Coronary artery (tissue), 2 donors: ENCODE results near the gene RNF167.

Experiments
- DNase-seq: peaks from one replicate; pipeline ENCODE4 v3.0.0-alpha.2; 2017; ENCODE audit warnings: low spot score
- H3K27ac ChIP-seq, 2 donors: fragments of 200-600 bp; sonication (generic); one replicate each; pipeline ENCODE4 v1.5.1; 2016 to 2019
- H3K4me3 ChIP-seq: fragments of 200-600 bp; sonication (generic); 2 replicates; pipeline ENCODE4 v1.5.1; 2016; ENCODE audit warnings: mild to moderate bottlenecking, moderate library complexity
- CTCF ChIP-seq: fragments of 200-600 bp; sonication (generic); IDR thresholded peaks from one replicate; pipeline ENCODE4 v1.5.1; 2019; ENCODE audit warnings: antibody characterized with exemption

Gene RNF167

GRCh38 chr17:4973256-4974114 is 33.4 kb downstream of the RNF167 start:
- Histone ChIP-seq H3K27ac (peak overlapping the region; percentile 36 to 50), H3K4me3 (no peak overlapping the region)
- TF ChIP-seq CTCF: no peak
- DNase-seq: no peak

- Histone ChIP-seq H3K27ac (peak overlapping the region; percentile 47 to 50), H3K4me3 (no peak overlapping the region)
- no peak for DNase-seq
- no peak for TF ChIP-seq CTCF
These were observed 34.1 kb downstream of the RNF167 start for GRCh38 chr17:4974115-4974670.

DNA sequence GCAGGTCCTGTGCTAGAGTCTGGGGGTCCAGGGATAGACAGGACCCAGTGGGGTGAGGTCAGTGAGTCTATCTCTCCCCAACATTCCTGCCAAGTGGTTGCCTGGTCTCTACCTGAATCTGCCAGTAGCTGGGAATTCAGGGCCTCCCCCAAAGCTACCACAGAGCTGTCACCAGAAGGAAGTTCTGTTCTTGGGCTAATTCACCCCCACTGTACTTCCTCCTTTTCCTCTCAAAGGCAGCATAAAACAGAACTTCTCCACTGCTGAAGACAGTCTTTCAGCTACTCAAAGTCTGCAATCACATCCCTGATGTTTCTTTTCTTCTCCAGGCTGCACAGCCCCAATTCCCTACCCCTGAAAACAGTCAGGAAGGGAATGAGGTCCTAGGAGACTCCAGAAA is 38.7 kb downstream of the RNF167 start:
- TF ChIP-seq CTCF: no peak
- H3K27ac ChIP-seq: no peak overlapping the region
- H3K4me3 ChIP-seq: no peak overlapping the region
- no peak for DNase-seq

- no peak for DNase-seq
- Histone ChIP-seq H3K4me3 (no peak overlapping the region), H3K27ac (no peak overlapping the region)
- peak; percentile 66 for TF ChIP-seq CTCF
These were observed 40.7 kb downstream of the RNF167 start for GRCh38 chr17:4980644-4981216.

- Histone ChIP-seq H3K27ac (no peak overlapping the region), H3K4me3 (no peak overlapping the region)
- no peak for TF ChIP-seq CTCF
- no peak for DNase-seq
These were observed 42.2 kb downstream of the RNF167 start for GRCh38 chr17:4982305-4982704.

- DNase-seq: no peak
- Histone ChIP-seq H3K4me3 (peak overlapping the region; percentile 99), H3K27ac (peak overlapping the region; percentile 86 to 98)
- no peak for TF ChIP-seq CTCF
These were observed 46.3 kb downstream of the RNF167 start for GRCh38 chr17:4986403-4986802.
